SJCRH30 (cell line): ENCODE data around the gene RBM8A. TPM values are rescaled to one million over a fixed set of nuclear protein-coding genes. Genes with fewer than 3 reads are reported as not detected.

Source experiments
- DNase-seq, 2 experiments: peaks; one replicate each; pipeline ENCODE4 v3.0.0-alpha.2; 2015 to 2020
- H3K27ac ChIP-seq: fragments of 250-450 bp; sonication (Bioruptor Pico); 2 replicates; pipeline ENCODE4 v1.5.1; 2020; ENCODE audit warnings: mild to moderate bottlenecking, moderate library complexity
- H3K27me3 ChIP-seq: fragments of 250-450 bp; sonication (Bioruptor Pico); 2 replicates; pipeline ENCODE4 v1.5.1; 2020; ENCODE audit warnings: mild to moderate bottlenecking, moderate library complexity
- H3K36me3 ChIP-seq: fragments of 250-450 bp; sonication (Bioruptor Pico); 2 replicates; pipeline ENCODE4 v1.5.1; 2020; ENCODE audit warnings: mild to moderate bottlenecking, moderate library complexity
- H3K4me1 ChIP-seq: fragments of 250-450 bp; sonication (Bioruptor Pico); 2 replicates; pipeline ENCODE4 v1.5.1; 2020; ENCODE audit warnings: mild to moderate bottlenecking, moderate library complexity
- H3K4me3 ChIP-seq: fragments of 250-450 bp; sonication (Bioruptor Pico); 2 replicates; pipeline ENCODE4 v1.5.1; 2020; ENCODE audit warnings: mild to moderate bottlenecking, moderate library complexity
- H3K9me3 ChIP-seq: fragments of 250-450 bp; sonication (Bioruptor Pico); replicated peaks from 2 replicates; pipeline ENCODE4 v1.5.1; 2020; ENCODE audit warnings: mild to moderate bottlenecking, moderate library complexity
- total RNA-seq: library from RNA; depleted of rRNA; stranded (reverse); fragments of >200 nt; shearing (Covaris generic); gene quantifications from 2 replicates; pipeline ENCODE4 v1.2.3, GENCODE V29; 2014

Gene RBM8A
- total RNA-seq, 1 experiment from 2014 or later = 232 TPM

- H3K36me3 ChIP-seq = 0 out of 2 replicates have a peak, but pooled peaks cover 2% of the 10 kb centered on the region
- H3K27me3 ChIP-seq = no peaks in the 10 kb centered on the region
- no peak for DNase-seq
- no peaks in the 10 kb centered on the region for H3K9me3 ChIP-seq
- H3K27ac ChIP-seq = no peak overlapping the region
- H3K4me3 ChIP-seq = no peak overlapping the region
- peaks cover 6% of the 10 kb centered on the region; the same call in 1 of the 2 replicates for H3K4me1 ChIP-seq
Measured at GRCh38 chr1:145916745-145917144, 10.5 kb downstream of the RBM8A start.

DNA sequence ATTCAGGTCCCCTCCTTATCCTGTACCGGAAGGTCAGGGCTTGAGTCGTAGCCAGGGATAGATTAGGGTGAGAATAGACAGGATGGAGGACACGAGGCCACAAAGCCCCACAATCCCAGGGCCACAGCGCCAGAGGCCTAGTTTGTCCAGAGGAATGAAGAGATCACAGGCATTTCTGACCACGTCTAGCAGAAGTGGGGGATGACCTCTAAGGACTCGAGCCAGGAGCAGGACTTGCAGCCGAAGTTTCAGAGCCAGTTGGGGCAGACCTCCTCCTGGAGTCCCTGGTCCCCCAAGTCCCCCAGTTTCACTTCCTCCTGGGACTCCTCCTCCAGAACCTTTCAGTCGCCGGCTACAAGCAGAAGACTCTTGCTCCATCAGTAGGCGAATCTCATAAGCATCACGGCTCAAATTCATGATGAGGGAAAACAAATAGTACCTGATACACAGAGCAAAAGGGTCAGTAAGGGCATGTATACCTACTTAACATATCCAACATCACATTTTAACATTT, 15.1 kb downstream of the RBM8A start:
- no peak overlapping the region for H3K27ac ChIP-seq
- no peak for DNase-seq
- H3K9me3 ChIP-seq = no peaks in the 10 kb centered on the region
- no peak overlapping the region for H3K4me3 ChIP-seq
- H3K36me3 ChIP-seq = peaks cover 7% of the 10 kb centered on the region; the same call in 1 of the 2 replicates
- 0 out of 2 replicates have a peak, but pooled peaks cover 2% of the 10 kb centered on the region for H3K4me1 ChIP-seq
- H3K27me3 ChIP-seq = no peaks in the 10 kb centered on the region

DNA sequence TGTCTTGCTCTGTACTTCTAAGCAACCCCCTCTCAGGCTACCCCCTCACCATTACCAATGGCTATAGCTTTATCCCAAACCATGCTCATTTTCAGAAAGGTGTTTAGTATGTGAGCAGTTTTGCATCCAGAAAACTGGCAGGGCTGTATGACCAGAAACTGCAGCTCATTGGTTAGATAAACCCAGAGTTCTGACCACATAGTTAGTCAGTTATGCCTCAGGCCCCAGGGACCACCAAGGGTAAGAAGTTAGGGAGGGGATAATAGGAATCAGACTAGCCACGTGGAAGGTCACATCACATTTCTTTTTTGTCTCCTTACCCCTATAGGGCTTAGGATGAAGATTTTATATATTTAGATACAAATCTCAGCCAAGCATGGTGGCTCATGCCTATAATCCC, 18.6 kb downstream of the RBM8A start:
- H3K4me1 ChIP-seq = 0 out of 2 replicates have a peak, but pooled peaks cover 2% of the 10 kb centered on the region
- no peak for DNase-seq
- no peaks in the 10 kb centered on the region for H3K9me3 ChIP-seq
- no peak overlapping the region for H3K27ac ChIP-seq
- no peak overlapping the region for H3K4me3 ChIP-seq
- peaks cover 7% of the 10 kb centered on the region; the same call in 1 of the 2 replicates for H3K36me3 ChIP-seq
- no peaks in the 10 kb centered on the region for H3K27me3 ChIP-seq

DNA sequence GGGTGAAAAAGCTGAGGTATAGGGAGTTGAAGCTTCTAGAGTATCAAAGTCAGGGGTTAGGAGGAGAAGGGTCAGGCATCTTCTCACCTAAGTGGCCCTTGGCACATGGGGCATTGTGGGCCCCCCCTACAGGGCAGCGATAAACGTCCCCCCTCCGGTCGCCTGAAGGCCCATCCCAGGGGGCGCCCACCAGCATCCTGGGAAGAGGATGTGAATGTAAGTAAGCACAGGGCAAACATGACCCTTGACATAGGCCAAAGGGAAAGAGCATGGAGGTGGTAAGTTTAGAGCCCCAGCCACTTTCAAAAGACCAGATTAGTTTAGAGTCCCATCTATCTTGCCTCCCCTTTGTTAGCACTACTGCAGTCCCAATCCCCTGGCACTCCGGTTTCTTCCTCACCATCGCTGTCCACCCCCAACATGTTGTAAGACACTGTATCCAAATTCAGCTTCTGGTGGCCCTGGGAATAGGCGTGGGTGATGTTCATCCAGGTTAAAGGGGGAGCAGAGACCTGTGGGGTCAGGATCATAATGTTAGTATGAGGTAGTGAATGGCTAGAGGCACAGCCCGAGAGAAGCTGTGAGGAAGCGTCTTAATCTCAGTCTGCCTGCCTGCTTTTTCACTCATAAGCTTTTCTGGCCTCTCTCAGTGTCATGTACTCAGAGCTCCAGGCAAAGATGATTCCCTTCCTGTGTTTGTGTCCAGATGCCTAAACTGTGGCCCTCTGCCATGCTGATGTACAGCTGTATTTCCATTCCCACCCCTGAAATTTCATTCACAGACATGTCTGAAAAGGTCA, 20.1 kb downstream of the RBM8A start:
- Histone ChIP-seq H3K4me3 (no peak overlapping the region), H3K27ac (no peak overlapping the region), H3K9me3 (no peaks in the 10 kb centered on the region), H3K36me3 (peaks cover 7% of the 10 kb centered on the region; the same call in 1 of the 2 replicates), H3K27me3 (no peaks in the 10 kb centered on the region), H3K4me1 (0 out of 2 replicates have a peak, but pooled peaks cover 2% of the 10 kb centered on the region)
- no peak for DNase-seq

GRCh38 chr1:145901312-145902021, 25.8 kb downstream of the RBM8A start:
- H3K4me3 ChIP-seq = no peak overlapping the region
- no peaks in the 10 kb centered on the region for H3K4me1 ChIP-seq
- no peaks in the 10 kb centered on the region for H3K36me3 ChIP-seq
- no peak for DNase-seq
- no peaks in the 10 kb centered on the region for H3K27me3 ChIP-seq
- H3K9me3 ChIP-seq = no peaks in the 10 kb centered on the region
- H3K27ac ChIP-seq = no peak overlapping the region

DNA sequence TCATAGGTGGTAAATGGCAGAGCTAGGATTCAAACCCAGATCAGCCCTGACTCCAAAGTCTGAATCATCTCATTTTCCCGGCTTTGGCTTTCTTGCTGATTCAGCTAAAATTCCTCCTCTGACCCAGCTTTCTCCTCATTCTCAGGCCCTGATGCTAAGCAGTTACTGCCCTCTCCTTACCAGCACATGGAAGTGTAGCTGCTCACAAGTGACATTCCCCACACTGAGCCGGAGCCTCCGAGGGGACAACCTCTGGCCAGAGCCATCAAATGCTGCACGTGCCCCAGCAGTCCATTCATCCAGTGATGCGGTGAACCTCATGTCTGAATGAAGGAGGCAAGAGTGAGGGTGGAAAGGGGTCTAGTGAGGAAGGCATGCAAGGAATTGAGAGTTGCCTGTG, 28.5 kb downstream of the RBM8A start:
- no peak overlapping the region for H3K27ac ChIP-seq
- no peaks in the 10 kb centered on the region for H3K4me1 ChIP-seq
- no peak overlapping the region for H3K4me3 ChIP-seq
- no peak for DNase-seq
- no peaks in the 10 kb centered on the region for H3K27me3 ChIP-seq
- no peaks in the 10 kb centered on the region for H3K36me3 ChIP-seq
- no peaks in the 10 kb centered on the region for H3K9me3 ChIP-seq

DNA sequence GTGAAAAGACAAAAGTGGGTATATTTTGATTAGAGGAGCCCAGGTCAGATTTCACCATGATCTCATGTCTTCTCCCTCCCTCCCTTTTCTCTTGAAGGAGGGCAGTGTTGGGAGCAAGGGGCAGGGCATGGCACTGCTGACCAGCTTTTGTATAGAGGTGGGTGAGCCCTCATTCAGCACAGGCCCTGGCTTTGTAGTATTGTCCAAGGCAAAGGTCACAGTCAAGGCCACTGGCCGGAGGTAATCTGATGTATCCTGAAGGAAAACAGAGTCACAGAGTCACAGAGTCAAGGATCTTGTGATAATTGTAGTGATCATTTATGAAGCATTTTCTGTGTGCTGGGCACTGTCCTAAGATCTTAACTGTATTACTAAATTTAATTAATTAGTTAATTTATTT, 29.3 kb downstream of the RBM8A start:
- no peak overlapping the region for H3K4me3 ChIP-seq
- no peaks in the 10 kb centered on the region for H3K36me3 ChIP-seq
- H3K27ac ChIP-seq = no peak overlapping the region
- H3K27me3 ChIP-seq = no peaks in the 10 kb centered on the region
- DNase-seq = no peak
- no peaks in the 10 kb centered on the region for H3K9me3 ChIP-seq
- peaks cover 3% of the 10 kb centered on the region for H3K4me1 ChIP-seq

- Histone ChIP-seq H3K36me3 (no peaks in the 10 kb centered on the region), H3K27ac (no peak overlapping the region), H3K4me3 (no peak overlapping the region)
Measured at GRCh38 chr1:145895471-145895870, 31.8 kb downstream of the RBM8A start.

DNA sequence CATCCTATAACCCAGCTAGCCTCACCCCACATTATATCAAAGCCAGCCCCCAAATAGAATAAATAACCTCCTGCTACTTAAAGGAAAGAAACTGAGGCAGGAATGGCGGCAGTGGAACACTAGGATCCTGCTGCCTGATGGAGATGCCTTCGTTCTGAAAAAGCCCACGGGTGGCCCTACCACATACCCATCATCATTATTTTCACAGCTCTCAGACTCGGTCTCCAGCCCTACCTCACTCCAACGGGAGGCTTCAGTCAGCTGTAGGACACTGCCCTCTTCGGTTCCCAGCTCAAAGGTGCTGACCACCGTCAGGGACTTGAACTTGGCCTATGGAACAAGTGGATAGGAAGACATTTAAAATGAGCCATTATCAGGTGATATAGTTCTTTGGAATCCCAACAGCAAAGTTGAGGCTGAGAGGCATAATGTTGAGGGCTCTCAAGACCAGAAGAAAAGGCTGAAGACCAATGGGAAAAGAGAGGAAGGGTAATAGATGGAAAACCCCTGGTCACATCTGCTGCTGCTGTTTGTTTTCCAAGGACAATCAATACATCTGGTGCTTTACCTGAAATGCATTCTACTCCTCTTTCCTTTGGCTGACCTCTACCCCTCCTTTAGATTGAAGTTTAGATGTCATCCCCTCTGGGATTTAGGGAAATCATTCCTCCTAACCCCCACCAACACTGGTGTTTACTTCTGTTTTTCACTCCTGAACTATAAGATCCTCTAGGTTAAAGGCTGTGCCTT, 33.8 kb downstream of the RBM8A start:
- Histone ChIP-seq H3K9me3 (no peaks in the 10 kb centered on the region), H3K27me3 (no peaks in the 10 kb centered on the region), H3K4me1 (peaks cover 22% of the 10 kb centered on the region), H3K27ac (no peak overlapping the region), H3K36me3 (no peaks in the 10 kb centered on the region), H3K4me3 (no peak overlapping the region)
- no peak for DNase-seq

More at GRCh38 chr1:145895471-145895870, 31.8 kb downstream of the RBM8A start:
- DNase-seq = no peak
- no peaks in the 10 kb centered on the region for H3K9me3 ChIP-seq
- peaks cover 22% of the 10 kb centered on the region for H3K4me1 ChIP-seq
- H3K27me3 ChIP-seq = no peaks in the 10 kb centered on the region

DNA sequence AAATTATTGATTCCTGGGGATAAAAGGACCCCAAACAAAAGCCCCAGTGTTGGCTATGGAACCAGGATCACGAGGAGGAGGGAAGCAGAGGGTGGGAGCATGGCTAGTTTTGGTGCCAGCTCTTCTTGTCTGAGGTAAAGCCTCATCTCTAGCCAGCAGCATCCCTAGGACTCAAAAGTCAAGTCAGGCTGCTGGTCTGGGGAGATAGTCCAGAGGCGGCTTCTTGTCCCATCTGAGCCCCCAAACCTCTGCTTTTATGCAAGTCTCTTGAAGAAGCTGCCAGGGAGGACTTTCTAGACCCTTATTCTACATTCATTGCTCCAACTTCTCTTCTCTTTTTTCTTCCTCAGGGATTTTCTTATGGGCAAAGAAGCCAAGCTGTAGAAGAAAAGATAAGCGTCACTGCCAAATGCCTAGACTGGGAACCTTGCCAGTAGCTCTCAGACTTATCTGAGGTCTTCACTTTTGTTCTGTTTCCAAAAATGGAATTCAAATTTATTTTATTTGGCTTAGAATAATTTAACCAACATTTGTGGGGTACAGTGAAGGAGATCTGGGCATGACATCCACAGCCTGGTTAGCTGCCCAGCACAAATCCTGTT, 34.7 kb downstream of the RBM8A start:
- no peak for DNase-seq
- peak overlapping the region; percentile 14 for H3K4me3 ChIP-seq
- peak overlapping the region; percentile 77 for H3K27ac ChIP-seq

DNA sequence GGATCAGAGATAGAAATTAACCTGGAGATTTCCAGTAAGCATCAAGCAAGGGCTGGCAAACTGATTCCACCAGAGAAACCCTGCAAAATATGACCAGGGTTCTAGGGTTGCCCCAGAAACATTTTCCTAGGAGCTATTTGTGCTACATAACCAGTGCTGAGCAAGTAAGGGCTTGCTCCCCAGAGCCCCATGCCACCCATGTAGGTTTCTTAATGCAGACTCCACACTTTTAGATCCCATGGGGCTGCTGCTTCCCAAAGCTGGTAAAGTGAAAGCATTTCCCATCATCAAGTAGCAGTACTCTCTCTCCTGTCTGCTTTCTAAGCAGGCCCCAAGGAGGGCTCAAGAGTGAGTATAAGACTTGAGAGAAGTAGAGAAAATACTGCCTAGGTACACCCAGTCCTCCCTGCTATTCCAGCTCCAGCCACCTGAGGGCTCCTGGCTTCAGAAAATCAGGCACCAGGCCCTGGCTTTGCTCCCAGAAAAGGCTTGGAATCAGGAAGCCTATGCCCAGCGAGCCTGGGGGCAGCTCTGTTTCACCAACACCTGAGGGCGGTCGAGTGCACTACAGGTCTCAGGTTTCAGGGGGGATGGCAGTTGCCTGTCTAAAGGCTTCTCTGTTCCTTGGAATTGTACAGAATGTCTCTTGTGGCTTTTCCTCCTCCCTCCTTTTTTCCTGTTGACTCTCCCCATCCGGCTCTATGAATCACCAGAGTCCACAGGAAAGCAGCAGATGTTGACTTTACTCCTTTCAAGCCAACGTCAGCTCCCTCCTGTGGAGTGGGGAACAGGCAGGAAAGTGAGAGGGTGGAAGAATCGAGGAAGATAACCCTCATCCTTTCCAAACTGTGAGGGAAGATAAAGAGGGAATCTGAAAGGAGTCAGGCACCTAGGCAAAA, 35.4 kb downstream of the RBM8A start:
- Histone ChIP-seq H3K27me3 (no peaks in the 10 kb centered on the region), H3K27ac (peak overlapping the region; percentile 77), H3K36me3 (no peaks in the 10 kb centered on the region), H3K4me1 (peaks cover 22% of the 10 kb centered on the region), H3K9me3 (no peaks in the 10 kb centered on the region), H3K4me3 (peak overlapping the region; percentile 14)
- DNase-seq = peak; percentile 97 to 98

More for the DNA sequence above, 34.7 kb downstream of the RBM8A start:
- H3K27me3 ChIP-seq = no peaks in the 10 kb centered on the region
- H3K4me1 ChIP-seq = peaks cover 22% of the 10 kb centered on the region
- no peaks in the 10 kb centered on the region for H3K36me3 ChIP-seq
- no peaks in the 10 kb centered on the region for H3K9me3 ChIP-seq

DNA sequence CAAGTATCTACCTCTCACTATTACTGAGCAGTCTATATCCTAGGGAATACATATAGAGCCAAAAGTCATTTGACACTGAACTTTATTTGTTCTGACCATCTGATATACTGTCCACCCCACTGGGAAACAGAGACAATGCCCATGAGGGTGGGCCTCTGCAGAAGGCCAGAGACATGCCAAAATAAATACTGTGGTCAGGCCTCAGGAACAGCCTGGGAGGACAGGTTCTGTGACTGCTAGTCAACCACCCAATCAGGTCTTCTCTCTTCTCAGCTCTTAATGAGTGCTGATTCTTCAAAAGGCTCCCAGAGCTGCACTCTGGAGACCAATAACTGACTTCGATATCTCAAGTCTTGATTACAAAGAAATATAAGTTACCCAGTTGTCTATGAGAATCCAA, 36.1 kb downstream of the RBM8A start:
- H3K27ac ChIP-seq = no peak overlapping the region; the same call in 1 of the 2 replicates
- DNase-seq = peak; percentile 57 to 73
- no peaks in the 10 kb centered on the region for H3K9me3 ChIP-seq
- peaks cover 22% of the 10 kb centered on the region for H3K4me1 ChIP-seq
- H3K4me3 ChIP-seq = no peak overlapping the region
- no peaks in the 10 kb centered on the region for H3K36me3 ChIP-seq
- H3K27me3 ChIP-seq = no peaks in the 10 kb centered on the region

DNA sequence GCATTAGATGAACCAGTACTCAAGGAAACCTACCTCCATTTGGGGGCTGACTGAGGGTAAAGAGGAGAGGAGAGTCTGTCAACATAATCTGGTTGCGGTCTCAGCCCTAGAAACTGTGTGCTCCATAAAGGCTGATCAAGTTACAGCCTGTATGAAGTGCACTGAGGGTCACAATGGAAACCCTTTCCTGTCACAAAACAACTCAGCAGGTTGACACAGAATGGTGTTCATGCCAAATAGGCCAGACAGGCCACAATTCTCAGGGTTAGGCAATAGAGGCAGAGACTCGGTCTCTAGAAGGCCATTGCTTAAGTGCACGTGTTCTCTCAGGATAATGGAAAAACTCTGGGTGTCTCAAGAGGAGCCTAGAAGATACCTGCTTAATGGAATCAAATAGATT, 37.6 kb downstream of the RBM8A start:
- Histone ChIP-seq H3K4me3 (no peak overlapping the region), H3K36me3 (no peaks in the 10 kb centered on the region), H3K27me3 (no peaks in the 10 kb centered on the region), H3K4me1 (peaks cover 22% of the 10 kb centered on the region), H3K9me3 (no peaks in the 10 kb centered on the region), H3K27ac (no peak overlapping the region)
- DNase-seq = peak in 1 of 2 experiments; percentile 23
